Hepatocyte (in vitro differentiated cells): ENCODE measurements around the gene IQCH. TPM values are rescaled to one million over a fixed set of nuclear protein-coding genes. Genes with fewer than 3 reads are reported as not detected.

ENCODE experiments used
- DNase-seq: peaks from one replicate; pipeline ENCODE4 v3.0.0-alpha.2; 2016; ENCODE audit warnings: low spot score
- H2AFZ ChIP-seq: fragments of 200-600 bp; sonication (generic); 2 replicates; pipeline ENCODE4 v1.6.0; 2016; ENCODE audit warnings: antibody characterized with exemption, mild to moderate bottlenecking
- H3K27ac ChIP-seq: fragments of 200-600 bp; sonication (generic); 2 replicates; pipeline ENCODE4 v1.5.1; 2016; ENCODE audit warnings: mild to moderate bottlenecking
- H3K27me3 ChIP-seq: fragments of 200-600 bp; sonication (generic); 2 replicates; pipeline ENCODE4 v1.6.1; 2016
- H3K36me3 ChIP-seq: fragments of 200-600 bp; sonication (generic); replicated peaks from 2 replicates; pipeline ENCODE4 v1.5.1; 2016; ENCODE audit warnings: low read depth; ENCODE audit not compliant: insufficient read depth
- H3K4me1 ChIP-seq: fragments of 200-600 bp; sonication (generic); 2 replicates; pipeline ENCODE4 v1.5.1; 2016; ENCODE audit warnings: mild to moderate bottlenecking, moderate library complexity; ENCODE audit not compliant: insufficient read depth
- H3K4me2 ChIP-seq: fragments of 200-600 bp; sonication (generic); 2 replicates; pipeline ENCODE4 v1.6.0; 2016
- H3K4me3 ChIP-seq: fragments of 200-600 bp; sonication (generic); 2 replicates; pipeline ENCODE4 v1.5.1; 2016; ENCODE audit warnings: mild to moderate bottlenecking
- H3K79me2 ChIP-seq: fragments of 200-600 bp; sonication (generic); 2 replicates; pipeline ENCODE4 v1.6.0; 2017; ENCODE audit warnings: mild to moderate bottlenecking
- H3K9me2 ChIP-seq: fragments of 200-600 bp; sonication (generic); replicated peaks from 2 replicates; pipeline ENCODE4 v1.6.0; 2017; ENCODE audit warnings: mild to moderate bottlenecking; ENCODE audit not compliant: insufficient read depth
- H3K9me3 ChIP-seq: fragments of 200-600 bp; sonication (generic); 2 replicates; pipeline ENCODE4 v1.5.1; 2016; ENCODE audit warnings: low read depth, mild to moderate bottlenecking
- H4K20me1 ChIP-seq: fragments of 200-600 bp; sonication (generic); 2 replicates; pipeline ENCODE4 v1.6.0; 2016; ENCODE audit warnings: mild to moderate bottlenecking; ENCODE audit not compliant: insufficient read depth, poor library complexity, severe bottlenecking
- EZH2 ChIP-seq: fragments of 200-600 bp; sonication (generic); IDR thresholded peaks from 2 replicates; pipeline ENCODE4 v1.6.1; 2016; ENCODE audit warnings: antibody characterized with exemption, mild to moderate bottlenecking, borderline replicate concordance
- EZH2phosphoT487 ChIP-seq: fragments of 200-600 bp; sonication (generic); IDR thresholded peaks from one replicate; pipeline ENCODE4 v1.6.1; 2018; ENCODE audit warnings: antibody characterized with exemption, mild to moderate bottlenecking, low read depth, moderate library complexity; ENCODE audit not compliant: unreplicated experiment, severe bottlenecking
- WGBS: methylation state at CpG from one replicate; pipeline ENCODE4 v1.1.6; 2016; ENCODE audit warnings: low lambda C conversion rate; ENCODE audit errors: missing lambda C conversion rate; 5-methylcytosine and 5-hydroxymethylcytosine counted together
- polyA plus RNA-seq: library from polyadenylated mRNA; unstranded; fragments of >200 nt; fragmentation: Nextera tagmentation; extraction: Ambion mirVana; gene quantifications from 2 replicates; pipeline ENCODE4 v1.2.1, GENCODE V29; 2016
- total RNA-seq: library from RNA; depleted of rRNA; stranded (reverse); fragments of >200 nt; gene quantifications from 2 replicates; pipeline ENCODE4 v1.2.3, GENCODE V29; 2014
- TF ChIP-seq, protein P1 (sequence below): fragments of 200-600 bp; sonication (generic); IDR thresholded peaks from 2 replicates; pipeline ENCODE4 v1.5.1; 2016; ENCODE audit warnings: antibody characterized with exemption, mild to moderate bottlenecking; ENCODE audit not compliant: poor library complexity

IQCH gene
- total and polyA plus RNA-seq, 2 experiments from 2014 or later = 0.76 to 1.0 TPM

DNA sequence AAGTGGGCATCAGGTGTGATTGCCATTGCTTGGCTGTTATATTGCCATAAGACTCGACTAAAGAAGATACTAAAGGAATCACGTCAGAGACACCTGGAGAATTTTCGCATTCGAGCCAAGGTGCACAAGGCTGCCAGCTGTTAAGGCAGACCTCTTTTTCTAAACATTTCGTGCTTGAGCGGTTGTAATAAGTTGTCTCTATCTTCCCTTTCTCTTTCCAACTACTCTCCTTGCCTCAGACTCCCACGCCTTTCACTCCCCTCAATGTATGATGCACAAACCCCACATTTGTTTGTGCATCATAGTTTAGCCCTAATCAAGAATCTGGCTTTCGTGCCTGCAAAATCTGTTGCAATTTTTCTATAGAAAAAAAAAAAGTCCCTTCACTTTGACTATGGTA is 118.0 kb downstream of the IQCH start:
- Histone ChIP-seq H3K27me3 (no peaks in the 10 kb centered on the region), H4K20me1 (no peaks in the 10 kb centered on the region), H3K79me2 (no peaks in the 10 kb centered on the region), H3K9me2 (no peaks in the 10 kb centered on the region), H3K4me1 (no peaks in the 10 kb centered on the region), H3K4me3 (no peak overlapping the region), H3K27ac (no peak overlapping the region), H3K9me3 (no peaks in the 10 kb centered on the region), H3K36me3 (no peaks in the 10 kb centered on the region), H2AFZ (no peak overlapping the region), H3K4me2 (no peak overlapping the region)
- DNase-seq = no peak
- TF ChIP-seq, protein P1, sequence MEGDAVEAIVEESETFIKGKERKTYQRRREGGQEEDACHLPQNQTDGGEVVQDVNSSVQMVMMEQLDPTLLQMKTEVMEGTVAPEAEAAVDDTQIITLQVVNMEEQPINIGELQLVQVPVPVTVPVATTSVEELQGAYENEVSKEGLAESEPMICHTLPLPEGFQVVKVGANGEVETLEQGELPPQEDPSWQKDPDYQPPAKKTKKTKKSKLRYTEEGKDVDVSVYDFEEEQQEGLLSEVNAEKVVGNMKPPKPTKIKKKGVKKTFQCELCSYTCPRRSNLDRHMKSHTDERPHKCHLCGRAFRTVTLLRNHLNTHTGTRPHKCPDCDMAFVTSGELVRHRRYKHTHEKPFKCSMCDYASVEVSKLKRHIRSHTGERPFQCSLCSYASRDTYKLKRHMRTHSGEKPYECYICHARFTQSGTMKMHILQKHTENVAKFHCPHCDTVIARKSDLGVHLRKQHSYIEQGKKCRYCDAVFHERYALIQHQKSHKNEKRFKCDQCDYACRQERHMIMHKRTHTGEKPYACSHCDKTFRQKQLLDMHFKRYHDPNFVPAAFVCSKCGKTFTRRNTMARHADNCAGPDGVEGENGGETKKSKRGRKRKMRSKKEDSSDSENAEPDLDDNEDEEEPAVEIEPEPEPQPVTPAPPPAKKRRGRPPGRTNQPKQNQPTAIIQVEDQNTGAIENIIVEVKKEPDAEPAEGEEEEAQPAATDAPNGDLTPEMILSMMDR = no peak
- no peak for TF ChIP-seq EZH2
- TF ChIP-seq EZH2phosphoT487 = no peak
- 89% methylated on average over 8 of the region's 8 CpGs for WGBS

DNA sequence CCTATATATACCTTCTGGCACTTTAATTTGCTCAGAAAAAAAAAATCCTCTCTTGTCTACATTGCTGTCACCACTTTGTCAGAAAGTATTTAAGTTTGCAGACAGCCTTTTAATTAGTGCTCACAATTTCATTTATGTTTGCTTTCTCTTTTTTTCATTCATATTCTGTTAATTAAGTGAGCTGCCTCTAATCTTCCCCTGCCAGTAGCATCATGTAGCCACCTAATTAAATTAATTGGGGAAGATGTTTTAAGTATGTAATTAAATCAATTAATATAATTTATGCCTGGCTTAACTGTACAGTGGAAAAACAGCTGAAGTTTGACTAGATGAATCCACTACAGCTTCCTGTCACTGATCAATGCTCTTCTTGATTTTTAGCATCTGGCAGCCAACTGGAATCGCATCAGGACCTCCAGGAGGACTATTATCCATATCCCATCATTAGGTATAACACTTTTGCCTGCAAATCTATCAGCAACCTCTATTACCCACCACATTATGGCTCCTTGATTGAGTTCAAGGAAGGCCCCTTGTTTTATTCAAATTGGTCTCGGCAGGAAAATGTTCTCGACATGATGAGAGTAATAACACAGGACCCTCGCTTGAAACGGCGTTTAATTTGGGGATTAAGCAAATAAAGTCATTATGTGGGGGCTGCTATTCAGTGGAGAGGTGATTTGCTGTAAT is 118.5 kb downstream of the IQCH start:
- H3K27ac ChIP-seq = no peak overlapping the region
- no peak overlapping the region for H3K4me2 ChIP-seq
- WGBS = 83% methylated on average over 6 of the region's 6 CpGs
- no peak overlapping the region for H2AFZ ChIP-seq
- H3K36me3 ChIP-seq = no peaks in the 10 kb centered on the region
- no peaks in the 10 kb centered on the region for H3K4me1 ChIP-seq
- H3K9me3 ChIP-seq = no peaks in the 10 kb centered on the region
- no peaks in the 10 kb centered on the region for H3K79me2 ChIP-seq
- no peaks in the 10 kb centered on the region for H3K27me3 ChIP-seq
- DNase-seq = no peak
- H3K4me3 ChIP-seq = no peak overlapping the region
- H4K20me1 ChIP-seq = no peaks in the 10 kb centered on the region
- no peaks in the 10 kb centered on the region for H3K9me2 ChIP-seq
- TF ChIP-seq, protein P1 = no peak
- TF ChIP-seq EZH2 (no peak), EZH2phosphoT487 (no peak)

DNA sequence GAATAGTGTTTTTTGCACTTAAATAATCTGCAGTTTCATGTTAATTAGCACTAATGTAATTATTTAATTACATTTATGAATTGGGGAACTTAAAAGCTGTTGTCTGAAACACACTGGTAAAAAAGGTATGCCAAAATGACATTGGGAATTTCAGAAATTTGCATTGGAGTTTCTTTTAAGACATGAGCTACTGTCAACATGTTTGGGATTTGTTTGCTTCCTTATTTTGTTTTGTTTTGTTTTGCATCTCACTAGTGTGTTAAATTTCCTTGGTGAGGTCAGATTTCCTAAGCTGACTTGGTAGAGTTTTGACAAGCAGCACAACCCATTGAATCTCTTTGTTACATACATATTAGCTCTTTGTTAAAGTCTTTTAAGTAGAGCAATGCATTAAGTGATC is 119.4 kb downstream of the IQCH start:
- Histone ChIP-seq H3K27ac (no peak overlapping the region), H3K4me2 (no peak overlapping the region), H2AFZ (no peak overlapping the region), H3K9me3 (no peaks in the 10 kb centered on the region), H3K4me3 (no peak overlapping the region), H3K36me3 (no peaks in the 10 kb centered on the region), H3K79me2 (no peaks in the 10 kb centered on the region), H4K20me1 (no peaks in the 10 kb centered on the region), H3K27me3 (no peaks in the 10 kb centered on the region), H3K9me2 (no peaks in the 10 kb centered on the region), H3K4me1 (no peaks in the 10 kb centered on the region)
- no peak for DNase-seq
- TF ChIP-seq, protein P1 = no peak
- TF ChIP-seq EZH2 (no peak), EZH2phosphoT487 (no peak)
